GM12878 (cell line): Measurements from ENCODE around the gene DGLUCY. TPM values are rescaled to one million over a fixed set of nuclear protein-coding genes. Genes with fewer than 3 reads are reported as not detected.

Experiments
- ASH2L ChIP-seq: fragments of 300-600, 200-600 bp; sonication (generic); IDR thresholded peaks from 2 replicates; pipeline ENCODE4 v1.6.1; 2017; ENCODE audit warnings: low read depth, mild to moderate bottlenecking, borderline replicate concordance
- ATF7 ChIP-seq: fragments of 450-650 bp; IDR thresholded peaks from 2 replicates; pipeline ENCODE4 v1.6.1; 2016; ENCODE audit warnings: low read depth, mild to moderate bottlenecking
- BACH1 ChIP-seq: fragments of 450-650 bp; IDR thresholded peaks from 2 replicates; pipeline ENCODE4 v1.6.1; 2017; ENCODE audit warnings: mild to moderate bottlenecking, borderline replicate concordance
- BCL11A ChIP-seq: IDR thresholded peaks from 2 replicates; pipeline ENCODE4 v1.6.1; 2011; ENCODE audit warnings: low read depth, low read length
- CREB1 ChIP-seq: IDR thresholded peaks from 2 replicates; pipeline ENCODE4 v1.6.1; 2012; ENCODE audit warnings: low read depth, mild to moderate bottlenecking, inconsistent platforms
- HDAC2 ChIP-seq: fragments of 200-600 bp; sonication (generic); IDR thresholded peaks from 2 replicates; pipeline ENCODE4 v1.6.1; 2017
- HSF1 ChIP-seq: fragments of 150-350 bp; IDR thresholded peaks from 2 replicates; pipeline ENCODE4 v1.6.1; 2014; ENCODE audit warnings: mild to moderate bottlenecking, low read depth, low read length
- LARP7 ChIP-seq: fragments of 450-650 bp; IDR thresholded peaks from 2 replicates; pipeline ENCODE4 v1.6.1; 2017; ENCODE audit warnings: mild to moderate bottlenecking
- MXI1 ChIP-seq: fragments of 150-350 bp; IDR thresholded peaks from 2 replicates; pipeline ENCODE4 v1.6.1; 2011; ENCODE audit warnings: low read depth, mild to moderate bottlenecking, inconsistent platforms, low read length, improper control_type of control experiment
- NR2F1 ChIP-seq: fragments of 450-650 bp; conservative IDR thresholded peaks from 2 replicates; pipeline ENCODE4 v1.6.1; 2017; ENCODE audit warnings: mild to moderate bottlenecking
- RAD21 ChIP-seq: IDR thresholded peaks from 2 replicates; pipeline ENCODE4 v1.6.1; 2011; ENCODE audit warnings: mild to moderate bottlenecking, low read depth, low read length, moderate library complexity; ENCODE audit not compliant: insufficient read depth
- REST ChIP-seq: IDR thresholded peaks from 2 replicates; pipeline ENCODE4 v1.6.1; 2012; ENCODE audit warnings: mild to moderate bottlenecking, low read depth, low read length
- RFX5 ChIP-seq: IDR thresholded peaks from 2 replicates; pipeline ENCODE4 v1.6.1; 2011; ENCODE audit warnings: low read depth, low read length, improper control_type of control experiment
- SMARCA5 ChIP-seq: fragments of 450-650 bp; IDR thresholded peaks from 2 replicates; pipeline ENCODE4 v1.6.1; 2017; ENCODE audit warnings: mild to moderate bottlenecking
- SMC3 ChIP-seq: IDR thresholded peaks from 2 replicates; pipeline ENCODE4 v1.6.1; 2011; ENCODE audit warnings: low read length, improper control_type of control experiment, borderline replicate concordance
- SPI1 ChIP-seq: IDR thresholded peaks from 2 replicates; pipeline ENCODE4 v1.6.1; 2011; ENCODE audit warnings: low read depth, mild to moderate bottlenecking, low read length, moderate library complexity, borderline replicate concordance; ENCODE audit not compliant: insufficient read depth
- SUPT20H ChIP-seq: IDR thresholded peaks from 2 replicates; pipeline ENCODE4 v1.6.1; 2011; ENCODE audit warnings: low read depth, mild to moderate bottlenecking, low read length, moderate library complexity, borderline replicate concordance; ENCODE audit not compliant: control insufficient read depth
- TBL1XR1 ChIP-seq: IDR thresholded peaks from 2 replicates; pipeline ENCODE4 v1.6.1; 2012; ENCODE audit warnings: low read depth, low read length, improper control_type of control experiment
- ZBTB11 ChIP-seq: fragments of 450-650 bp; formaldehyde crosslinking; IDR thresholded peaks from 2 replicates; pipeline ENCODE4 v1.5.0; 2022; ENCODE audit warnings: mild to moderate bottlenecking, missing genetic modification characterization
- ZNF384 ChIP-seq: IDR thresholded peaks from 2 replicates; pipeline ENCODE4 v1.6.1; 2012; ENCODE audit warnings: low read depth, mild to moderate bottlenecking, low read length, improper control_type of control experiment, borderline replicate concordance
- polyA plus RNA-seq, 11 experiments: library from polyadenylated mRNA; depleted of rRNA in 4 of 11; unstranded in 6 of 11; stranded (reverse) in 5 of 11; fragments of >200 nt; fragmentation: Nextera tagmentation in 4 of 11; fragmentation: Illumina TruSeq in 1 of 11; extraction: Ambion mirVana in 4 of 11; extraction: Trizol in 1 of 11; gene quantifications; 1 replicate in 1 of 11; 2 replicates in 10 of 11; pipeline versions ENCODE4 v1.2.1 to v1.2.3, GENCODE V29; 2011 to 2016; ENCODE audit warnings: inconsistent platforms in 2 of 11, missing spikeins in 2 of 11, low read depth in 1 of 11
- total RNA-seq, 4 experiments: library from RNA; depleted of rRNA in 3 of 4; stranded (reverse); fragments of >200 nt in 3 of 4; fragmentation: Illumina TruSeq in 1 of 4; extraction: Trizol in 1 of 4; gene quantifications; 2 replicates each; pipeline versions ENCODE4 v1.2.1 to v1.2.3, GENCODE V29; 2013 to 2021

Gene DGLUCY
- total and polyA plus RNA-seq, 10 of the 15 experiments (the other 5 are each of a cell fraction or from before 2014, with no cell fraction given) = 15.0 to 70.3 (median 55.1) TPM

- TF ChIP-seq REST (no peak), ZBTB11 (no peak), SPI1 (peak; percentile 9; the same call in 1 of the 2 replicates), NR2F1 (no peak), SMARCA5 (no peak), TBL1XR1 (no peak), BCL11A (no peak), CREB1 (no peak), HDAC2 (no peak), LARP7 (no peak), SUPT20H (no peak), ATF7 (no peak), ZNF384 (no peak), HSF1 (no peak), BACH1 (no peak), ASH2L (no peak), RFX5 (no peak), SMC3 (peak; percentile 41; the same call in 1 of the 2 replicates), MXI1 (no peak), RAD21 (peak; percentile 53)
Observed at GRCh38 chr14:91138511-91139359, 24.9 kb downstream of the DGLUCY start (continued).
